HUES6 (cell line): Measurements from ENCODE around the gene COG6.

Experiments used
- H3K27ac ChIP-seq: 2 replicates; pipeline ENCODE4 v1.7.0; 2013; ENCODE audit warnings: low read depth, mild to moderate bottlenecking, low read length, inconsistent platforms
- H3K27me3 ChIP-seq: 2 replicates; pipeline ENCODE4 v1.6.1; 2013; ENCODE audit warnings: low read length; ENCODE audit not compliant: control insufficient read depth, insufficient read depth
- H3K36me3 ChIP-seq: 2 replicates; pipeline ENCODE4 v1.6.1; 2013; ENCODE audit warnings: low read length; ENCODE audit not compliant: control insufficient read depth, insufficient read depth
- H3K4me1 ChIP-seq: 2 replicates; pipeline ENCODE4 v1.6.1; 2013; ENCODE audit warnings: low read length; ENCODE audit not compliant: control insufficient read depth, insufficient read depth
- H3K4me3 ChIP-seq: 2 replicates; pipeline ENCODE4 v1.5.1; 2013; ENCODE audit warnings: low read depth, low read length
- H3K9ac ChIP-seq: one replicate; pipeline ENCODE4 v1.6.1; 2013; ENCODE audit warnings: mild to moderate bottlenecking, low read length
- H3K9me3 ChIP-seq: 2 replicates; pipeline ENCODE4 v1.6.1; 2013; ENCODE audit warnings: low read depth, low read length; ENCODE audit not compliant: control insufficient read depth, insufficient read depth

COG6 gene

GRCh38 chr13:39637890-39638289 lies 17.6 kb upstream of the COG6 start:
- Histone ChIP-seq H3K4me1 (peaks cover 7% of the 10 kb centered on the region; the same call in 1 of the 2 replicates), H3K36me3 (no peaks in the 10 kb centered on the region), H3K27me3 (no peaks in the 10 kb centered on the region), H3K9ac (no peak overlapping the region), H3K9me3 (peaks cover 7% of the 10 kb centered on the region), H3K27ac (no peak overlapping the region), H3K4me3 (no peak overlapping the region)

GRCh38 chr13:39641645-39642044 lies 13.8 kb upstream of the COG6 start:
- no peak overlapping the region for H3K27ac ChIP-seq
- H3K9ac ChIP-seq = no peak overlapping the region
- H3K27me3 ChIP-seq = no peaks in the 10 kb centered on the region
- H3K36me3 ChIP-seq = no peaks in the 10 kb centered on the region
- peaks cover 7% of the 10 kb centered on the region for H3K9me3 ChIP-seq
- H3K4me3 ChIP-seq = no peak overlapping the region
- no peaks in the 10 kb centered on the region for H3K4me1 ChIP-seq

GRCh38 chr13:39646122-39646521 lies 9.3 kb upstream of the COG6 start:
- Histone ChIP-seq H3K4me3 (no peak overlapping the region), H3K36me3 (no peaks in the 10 kb centered on the region), H3K9me3 (no peaks in the 10 kb centered on the region), H3K4me1 (no peaks in the 10 kb centered on the region), H3K27me3 (no peaks in the 10 kb centered on the region), H3K27ac (no peak overlapping the region), H3K9ac (no peak overlapping the region)

GRCh38 chr13:39655041-39655568 lies 357 bp upstream of the COG6 start:
- H3K9ac ChIP-seq = no peak overlapping the region
- no peak overlapping the region for H3K27ac ChIP-seq
- H3K4me3 ChIP-seq = peak overlapping the region; percentile 91
- no peaks in the 10 kb centered on the region for H3K27me3 ChIP-seq
- H3K9me3 ChIP-seq = no peaks in the 10 kb centered on the region
- H3K36me3 ChIP-seq = no peaks in the 10 kb centered on the region
- 0 out of 2 replicates have a peak, but pooled peaks cover 8% of the 10 kb centered on the region for H3K4me1 ChIP-seq

- peaks cover 8% of the 10 kb centered on the region for H3K36me3 ChIP-seq
- 0 out of 2 replicates have a peak, but pooled peaks cover 8% of the 10 kb centered on the region for H3K4me1 ChIP-seq
- H3K4me3 ChIP-seq = peak overlapping the region; percentile 91
- H3K27ac ChIP-seq = no peak overlapping the region
- no peaks in the 10 kb centered on the region for H3K27me3 ChIP-seq
- H3K9ac ChIP-seq = peak overlapping the region; percentile 43
- H3K9me3 ChIP-seq = no peaks in the 10 kb centered on the region
Observed at GRCh38 chr13:39656325-39656677, 839 bp downstream of the COG6 start.

GRCh38 chr13:39663508-39663907 lies 8.0 kb downstream of the COG6 start:
- no peaks in the 10 kb centered on the region for H3K4me1 ChIP-seq
- H3K4me3 ChIP-seq = no peak overlapping the region
- H3K27ac ChIP-seq = no peak overlapping the region
- H3K9me3 ChIP-seq = no peaks in the 10 kb centered on the region
- no peaks in the 10 kb centered on the region for H3K27me3 ChIP-seq
- no peak overlapping the region for H3K9ac ChIP-seq
- H3K36me3 ChIP-seq = peaks cover 18% of the 10 kb centered on the region

GRCh38 chr13:39663958-39664357 lies 8.5 kb downstream of the COG6 start:
- H3K27me3 ChIP-seq = no peaks in the 10 kb centered on the region
- H3K4me3 ChIP-seq = no peak overlapping the region
- no peaks in the 10 kb centered on the region for H3K4me1 ChIP-seq
- peaks cover 18% of the 10 kb centered on the region for H3K36me3 ChIP-seq
- no peak overlapping the region for H3K27ac ChIP-seq
- H3K9me3 ChIP-seq = no peaks in the 10 kb centered on the region
- H3K9ac ChIP-seq = no peak overlapping the region

GRCh38 chr13:39665763-39666162 lies 10.3 kb downstream of the COG6 start:
- Histone ChIP-seq H3K9ac (no peak overlapping the region), H3K36me3 (peaks cover 14% of the 10 kb centered on the region), H3K4me1 (no peaks in the 10 kb centered on the region), H3K9me3 (no peaks in the 10 kb centered on the region), H3K27me3 (no peaks in the 10 kb centered on the region), H3K4me3 (no peak overlapping the region), H3K27ac (no peak overlapping the region)

- H3K36me3 ChIP-seq = peaks cover 4% of the 10 kb centered on the region; the same call in 1 of the 2 replicates
- H3K9me3 ChIP-seq = no peaks in the 10 kb centered on the region
- H3K27ac ChIP-seq = no peak overlapping the region
- no peak overlapping the region for H3K4me3 ChIP-seq
- no peaks in the 10 kb centered on the region for H3K27me3 ChIP-seq
- H3K4me1 ChIP-seq = no peaks in the 10 kb centered on the region
- H3K9ac ChIP-seq = no peak overlapping the region
Observed at GRCh38 chr13:39670445-39670844, 15.0 kb downstream of the COG6 start.

GRCh38 chr13:39672378-39673132 lies 17.1 kb downstream of the COG6 start:
- Histone ChIP-seq H3K9me3 (no peaks in the 10 kb centered on the region), H3K4me3 (no peak overlapping the region), H3K4me1 (no peaks in the 10 kb centered on the region)

GRCh38 chr13:39675904-39676303 lies 20.4 kb downstream of the COG6 start:
- no peaks in the 10 kb centered on the region for H3K4me1 ChIP-seq

More at GRCh38 chr13:39672378-39673132, 17.1 kb downstream of the COG6 start:
- H3K27me3 ChIP-seq = no peaks in the 10 kb centered on the region
- no peak overlapping the region for H3K27ac ChIP-seq
- H3K9ac ChIP-seq = no peak overlapping the region
- H3K36me3 ChIP-seq = no peaks in the 10 kb centered on the region

More at GRCh38 chr13:39675904-39676303, 20.4 kb downstream of the COG6 start:
- Histone ChIP-seq H3K4me3 (no peak overlapping the region), H3K9me3 (peaks cover 6% of the 10 kb centered on the region), H3K36me3 (peaks cover 23% of the 10 kb centered on the region), H3K27ac (no peak overlapping the region), H3K9ac (no peak overlapping the region), H3K27me3 (no peaks in the 10 kb centered on the region)
